IPS-18a (cell line): ENCODE measurements around the gene PCBP3.

ENCODE experiments used
- H3K27ac ChIP-seq: one replicate; pipeline ENCODE4 v1.5.1; 2013; ENCODE audit warnings: low read length
- H3K27me3 ChIP-seq: one replicate; pipeline ENCODE4 v1.6.1; 2013; ENCODE audit warnings: mild to moderate bottlenecking, low read length; ENCODE audit not compliant: control insufficient read depth, insufficient read depth
- H3K36me3 ChIP-seq: one replicate; pipeline ENCODE4 v1.6.1; 2013; ENCODE audit warnings: low read depth, low read length; ENCODE audit not compliant: control insufficient read depth
- H3K4me1 ChIP-seq: one replicate; pipeline ENCODE4 v1.6.1; 2013; ENCODE audit warnings: low read depth, low read length; ENCODE audit not compliant: control insufficient read depth
- H3K4me3 ChIP-seq: one replicate; pipeline ENCODE4 v1.5.1; 2013; ENCODE audit warnings: low read length
- H3K9ac ChIP-seq: one replicate; pipeline ENCODE4 v1.6.1; 2013; ENCODE audit warnings: mild to moderate bottlenecking, low read length, moderate library complexity
- H3K9me3 ChIP-seq: one replicate; pipeline ENCODE4 v1.6.1; 2013; ENCODE audit warnings: low read depth, low read length; ENCODE audit not compliant: control insufficient read depth

The PCBP3 gene

GRCh38 chr21:45769896-45770295 is 126.4 kb downstream of the PCBP3 start:
- H3K9ac ChIP-seq, result no peak overlapping the region
- H3K27ac ChIP-seq, result no peak overlapping the region
- no peaks in the 10 kb centered on the region for H3K36me3 ChIP-seq
- H3K4me3 ChIP-seq, result no peak overlapping the region
- H3K27me3 ChIP-seq, result no peaks in the 10 kb centered on the region
- H3K9me3 ChIP-seq, result no peaks in the 10 kb centered on the region
- no peaks in the 10 kb centered on the region for H3K4me1 ChIP-seq

GRCh38 chr21:45772180-45772579 is 128.7 kb downstream of the PCBP3 start:
- Histone ChIP-seq H3K9me3 (no peaks in the 10 kb centered on the region), H3K4me1 (no peaks in the 10 kb centered on the region), H3K4me3 (no peak overlapping the region), H3K27me3 (no peaks in the 10 kb centered on the region), H3K9ac (no peak overlapping the region), H3K36me3 (no peaks in the 10 kb centered on the region), H3K27ac (no peak overlapping the region)

DNA sequence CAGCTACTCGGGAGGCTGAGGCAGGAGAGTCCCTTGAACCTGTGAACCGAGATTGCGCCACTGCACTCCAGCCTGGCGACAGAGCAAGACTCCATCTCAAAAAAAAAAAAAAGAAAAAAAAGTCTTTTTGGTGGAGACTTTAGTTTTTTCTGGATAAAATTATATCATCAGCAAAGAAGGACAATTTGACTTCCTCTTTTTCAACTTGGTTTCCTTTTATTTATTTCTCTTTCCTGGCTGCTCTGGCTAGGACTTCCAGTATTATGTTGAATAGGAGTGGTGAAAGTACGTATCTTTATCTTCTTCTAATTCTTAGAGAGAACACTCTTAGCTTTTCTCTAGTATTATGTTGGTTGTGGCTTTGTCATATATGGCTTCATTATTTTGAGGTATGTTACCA is 130.8 kb downstream of the PCBP3 start:
- Histone ChIP-seq H3K27ac (no peak overlapping the region), H3K9me3 (no peaks in the 10 kb centered on the region), H3K4me1 (no peaks in the 10 kb centered on the region), H3K36me3 (no peaks in the 10 kb centered on the region), H3K27me3 (no peaks in the 10 kb centered on the region), H3K4me3 (no peak overlapping the region), H3K9ac (no peak overlapping the region)

DNA sequence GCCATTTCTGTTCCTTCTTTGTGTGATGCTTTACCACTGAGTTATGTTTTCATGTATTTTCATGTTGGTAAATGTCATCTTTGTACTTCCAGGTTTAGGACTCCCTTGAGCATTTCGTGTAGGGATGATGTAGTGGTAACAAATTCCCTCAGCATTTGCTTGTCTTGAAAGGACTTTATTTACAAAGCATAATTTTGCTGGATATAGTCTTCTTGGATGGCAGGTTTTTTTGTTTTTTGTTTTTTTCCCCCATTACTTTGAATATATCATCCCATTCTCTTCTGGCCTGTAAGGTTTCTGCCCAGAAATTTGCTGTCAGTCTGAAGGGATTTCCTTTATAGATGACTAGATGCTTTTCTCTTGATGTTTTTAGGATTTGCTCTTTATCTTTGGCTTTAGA is 133.4 kb downstream of the PCBP3 start:
- H3K9ac ChIP-seq, result no peak overlapping the region
- H3K9me3 ChIP-seq, result no peaks in the 10 kb centered on the region
- no peaks in the 10 kb centered on the region for H3K36me3 ChIP-seq
- no peaks in the 10 kb centered on the region for H3K4me1 ChIP-seq
- H3K27ac ChIP-seq, result no peak overlapping the region
- no peaks in the 10 kb centered on the region for H3K27me3 ChIP-seq
- no peak overlapping the region for H3K4me3 ChIP-seq

DNA sequence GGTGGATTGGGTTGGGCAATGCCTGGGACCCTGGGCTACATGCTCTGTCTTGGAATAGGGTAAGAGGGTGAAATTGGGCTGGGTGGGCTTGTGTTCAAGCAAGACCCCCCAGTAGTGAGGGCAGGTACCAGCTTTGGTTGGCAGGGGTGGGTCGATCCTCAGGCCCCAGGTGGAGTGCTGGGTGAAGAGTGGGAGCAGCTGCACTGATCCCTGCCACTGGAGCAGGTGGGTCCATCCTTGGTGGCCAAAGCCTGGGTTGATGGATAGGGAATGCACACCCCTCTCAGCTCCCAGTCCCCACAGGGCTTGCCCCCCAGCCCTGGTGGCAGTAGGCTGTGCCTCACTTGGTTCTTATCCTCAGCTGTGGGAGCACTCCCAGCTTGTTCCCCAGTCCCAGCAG is 135.2 kb downstream of the PCBP3 start:
- Histone ChIP-seq H3K9ac (no peak overlapping the region), H3K27ac (no peak overlapping the region), H3K4me1 (no peaks in the 10 kb centered on the region), H3K4me3 (no peak overlapping the region), H3K9me3 (no peaks in the 10 kb centered on the region), H3K27me3 (no peaks in the 10 kb centered on the region), H3K36me3 (no peaks in the 10 kb centered on the region)

DNA sequence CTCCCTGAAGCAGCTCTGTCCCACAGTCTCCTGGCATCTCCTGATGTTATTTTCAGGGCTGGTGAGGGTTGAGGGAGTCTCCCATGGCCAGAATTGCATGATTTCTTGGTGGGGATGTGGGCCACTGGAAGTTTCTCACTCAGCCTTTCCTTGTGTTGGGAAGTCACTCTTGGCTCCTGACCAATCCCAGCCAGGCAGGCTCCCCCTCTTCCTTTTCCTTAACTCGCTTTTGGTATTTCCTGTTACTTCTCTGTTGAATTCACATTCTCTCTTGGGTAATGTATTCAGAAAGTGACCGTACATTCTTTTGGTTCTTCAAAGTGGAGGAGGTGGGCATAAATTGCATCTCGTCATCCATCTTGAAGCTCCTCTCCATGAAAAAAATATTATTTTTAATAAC is 135.7 kb downstream of the PCBP3 start:
- H3K36me3 ChIP-seq, result no peaks in the 10 kb centered on the region

DNA sequence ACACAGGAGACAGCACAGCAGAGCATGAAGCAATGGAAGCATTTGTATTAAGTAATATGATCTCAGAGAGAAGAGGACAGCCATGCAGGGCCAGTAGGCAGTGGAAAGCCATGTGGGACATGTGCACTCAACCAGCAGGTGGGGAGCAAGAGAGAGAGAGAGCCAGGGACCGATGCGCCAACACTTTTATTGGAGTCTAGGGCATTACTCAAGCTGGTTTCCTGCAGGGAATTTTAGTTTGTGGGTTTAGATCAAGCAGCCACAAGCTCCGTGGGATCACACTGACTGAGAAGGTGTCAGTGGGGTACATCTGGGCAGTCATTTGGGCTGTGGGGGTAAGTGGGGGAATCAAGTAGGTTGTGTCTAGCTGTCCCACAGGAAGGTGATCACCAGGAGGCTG is 137.1 kb downstream of the PCBP3 start:
- H3K27ac ChIP-seq, result no peak overlapping the region
- no peak overlapping the region for H3K9ac ChIP-seq
- H3K9me3 ChIP-seq, result no peaks in the 10 kb centered on the region
- H3K27me3 ChIP-seq, result no peaks in the 10 kb centered on the region
- H3K36me3 ChIP-seq, result no peaks in the 10 kb centered on the region
- no peak overlapping the region for H3K4me3 ChIP-seq
- H3K4me1 ChIP-seq, result no peaks in the 10 kb centered on the region

More for the DNA sequence above, 135.7 kb downstream of the PCBP3 start:
- H3K4me3 ChIP-seq, result no peak overlapping the region
- H3K9ac ChIP-seq, result no peak overlapping the region
- H3K4me1 ChIP-seq, result no peaks in the 10 kb centered on the region
- H3K27ac ChIP-seq, result no peak overlapping the region
- H3K9me3 ChIP-seq, result no peaks in the 10 kb centered on the region
- no peaks in the 10 kb centered on the region for H3K27me3 ChIP-seq

GRCh38 chr21:45781741-45782140 is 138.2 kb downstream of the PCBP3 start:
- Histone ChIP-seq H3K4me1 (no peaks in the 10 kb centered on the region), H3K4me3 (no peak overlapping the region)

DNA sequence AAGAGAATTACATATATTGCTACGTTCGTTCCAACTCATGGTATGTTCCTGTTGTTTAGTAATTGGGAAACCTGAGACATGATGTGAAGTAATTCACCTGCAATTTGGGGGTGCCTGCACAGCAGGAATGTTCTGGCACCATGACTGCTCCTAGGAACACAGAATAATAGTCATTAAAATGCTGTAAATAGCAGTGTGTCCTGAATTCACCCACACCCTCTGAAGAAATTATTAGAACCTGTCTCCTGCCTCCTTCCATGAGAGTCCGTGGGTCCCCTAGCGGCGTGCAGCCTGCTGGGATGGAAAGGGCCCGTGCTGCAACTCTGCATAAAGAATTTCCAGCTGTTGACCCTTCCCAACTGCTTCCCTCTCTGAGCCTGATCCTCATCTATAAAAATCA is 143.1 kb downstream of the PCBP3 start:
- Histone ChIP-seq H3K36me3 (no peaks in the 10 kb centered on the region), H3K4me3 (no peak overlapping the region), H3K9me3 (no peaks in the 10 kb centered on the region), H3K4me1 (no peaks in the 10 kb centered on the region), H3K9ac (no peak overlapping the region), H3K27me3 (no peaks in the 10 kb centered on the region), H3K27ac (no peak overlapping the region)

More at GRCh38 chr21:45781741-45782140, 138.2 kb downstream of the PCBP3 start:
- Histone ChIP-seq H3K27me3 (no peaks in the 10 kb centered on the region), H3K9me3 (no peaks in the 10 kb centered on the region), H3K9ac (no peak overlapping the region), H3K27ac (no peak overlapping the region), H3K36me3 (no peaks in the 10 kb centered on the region)

- H3K27me3 ChIP-seq, result no peaks in the 10 kb centered on the region
- no peak overlapping the region for H3K9ac ChIP-seq
- H3K4me1 ChIP-seq, result no peaks in the 10 kb centered on the region
- H3K4me3 ChIP-seq, result no peak overlapping the region
- H3K36me3 ChIP-seq, result no peaks in the 10 kb centered on the region
- H3K27ac ChIP-seq, result no peak overlapping the region
- H3K9me3 ChIP-seq, result no peaks in the 10 kb centered on the region
Measured at GRCh38 chr21:45787371-45787770, 143.8 kb downstream of the PCBP3 start.

- H3K9me3 ChIP-seq, result no peaks in the 10 kb centered on the region
- no peak overlapping the region for H3K27ac ChIP-seq
- H3K4me3 ChIP-seq, result no peak overlapping the region
- no peaks in the 10 kb centered on the region for H3K27me3 ChIP-seq
- no peak overlapping the region for H3K9ac ChIP-seq
- H3K4me1 ChIP-seq, result no peaks in the 10 kb centered on the region
- no peaks in the 10 kb centered on the region for H3K36me3 ChIP-seq
Measured at GRCh38 chr21:45788198-45788597, 144.7 kb downstream of the PCBP3 start.

DNA sequence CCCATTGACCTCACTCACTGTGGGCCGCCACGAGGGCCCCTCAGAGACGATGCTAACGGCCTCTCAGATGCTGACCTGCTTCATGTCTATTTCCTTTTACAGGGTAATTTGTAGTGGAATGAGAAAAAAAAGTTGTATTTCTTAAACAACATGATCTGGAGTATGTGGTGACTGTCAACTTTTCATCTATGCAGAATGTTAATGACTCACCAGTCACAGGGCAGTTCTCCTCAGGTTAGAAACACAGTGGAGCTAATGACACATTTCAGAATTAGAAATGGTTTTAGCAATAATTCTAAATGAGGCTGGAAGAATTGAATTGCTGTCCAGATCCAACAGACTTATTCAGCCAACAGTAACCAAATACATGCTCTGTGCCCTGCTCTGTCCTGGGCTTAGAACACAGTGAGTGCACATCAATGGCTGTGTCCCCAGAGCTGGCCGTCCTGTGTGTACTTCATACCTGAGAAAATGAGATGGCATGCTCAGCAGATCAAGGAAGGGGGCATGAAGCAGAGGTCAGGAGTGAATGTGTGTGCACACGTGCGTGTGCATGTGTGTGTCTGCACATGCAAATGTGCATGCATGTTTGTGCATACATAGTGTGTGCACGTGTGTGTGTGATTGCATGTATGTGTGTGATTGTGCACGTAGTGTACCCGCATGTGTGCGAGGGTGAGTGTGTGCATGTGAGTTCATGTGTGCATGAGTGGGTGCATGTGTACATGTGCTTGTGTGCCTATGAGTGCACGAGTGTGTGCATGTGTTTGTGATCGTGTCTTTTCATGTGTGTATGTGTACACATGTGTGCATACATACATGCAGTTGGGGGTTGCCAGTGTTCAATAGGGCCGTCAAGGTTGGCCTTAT is 145.3 kb downstream of the PCBP3 start:
- Histone ChIP-seq H3K4me3 (no peak overlapping the region), H3K27me3 (no peaks in the 10 kb centered on the region), H3K36me3 (no peaks in the 10 kb centered on the region), H3K9ac (no peak overlapping the region), H3K27ac (no peak overlapping the region), H3K9me3 (no peaks in the 10 kb centered on the region), H3K4me1 (no peaks in the 10 kb centered on the region)
